ENCODE data around the gene PALM.

DNA sequence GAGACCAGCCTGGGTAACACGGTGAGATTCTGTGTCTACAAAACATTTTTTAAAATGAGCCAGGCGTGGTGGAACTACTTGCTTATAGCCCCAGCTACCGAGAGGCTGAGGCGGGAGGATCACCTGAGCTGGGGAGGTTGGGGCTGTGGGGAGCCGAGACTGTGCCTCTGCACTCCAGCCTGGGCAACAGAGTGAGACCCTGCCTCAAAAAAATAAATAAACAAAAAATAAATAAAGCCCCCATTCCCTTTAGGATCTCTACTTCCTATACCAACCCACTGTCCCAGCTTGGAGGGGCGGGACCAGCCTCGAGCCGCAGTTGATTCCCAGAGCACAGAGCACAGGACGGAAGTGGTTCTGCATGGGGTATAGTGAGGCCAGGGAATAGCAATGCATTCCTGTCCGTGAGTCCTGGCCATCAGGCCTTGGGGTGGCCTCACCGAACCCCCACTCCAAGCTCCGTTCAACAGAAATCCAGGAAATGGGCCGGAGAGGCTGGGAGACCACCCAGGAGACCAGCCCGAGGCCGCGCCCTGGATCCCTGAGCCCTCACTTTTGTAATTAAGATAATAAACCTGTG, 83.7 kb downstream of the PALM start:
- TF ChIP-seq ELF4 (CRISPR knock-in tag; IDR thresholded peaks at IDR 0.05; ENCODE audit: low read depth) (no peak), NR1H2 (CRISPR knock-in tag; IDR thresholded peaks at IDR 0.05) (no peak), RORB (CRISPR knock-in tag; IDR thresholded peaks at IDR 0.05) (no peak), JUN (CRISPR knock-in tag; IDR thresholded peaks at IDR 0.05) (no peak), NFYB (CRISPR knock-in tag; conservative IDR thresholded peaks at IDR 0.05; ENCODE audit: low read depth) (no peak), NR2C2 (CRISPR knock-in tag; IDR thresholded peaks at IDR 0.05) (no peak), ZNF671 (CRISPR knock-in tag; IDR thresholded peaks at IDR 0.05) (no peak), FOXP1 (CRISPR knock-in tag; IDR thresholded peaks at IDR 0.05; ENCODE audit: borderline replicate concordance) (no peak), IRF2 (CRISPR knock-in tag; IDR thresholded peaks at IDR 0.05; ENCODE audit: borderline replicate concordance, low read depth) (no peak)
- TF ChIP-seq, protein P1, sequence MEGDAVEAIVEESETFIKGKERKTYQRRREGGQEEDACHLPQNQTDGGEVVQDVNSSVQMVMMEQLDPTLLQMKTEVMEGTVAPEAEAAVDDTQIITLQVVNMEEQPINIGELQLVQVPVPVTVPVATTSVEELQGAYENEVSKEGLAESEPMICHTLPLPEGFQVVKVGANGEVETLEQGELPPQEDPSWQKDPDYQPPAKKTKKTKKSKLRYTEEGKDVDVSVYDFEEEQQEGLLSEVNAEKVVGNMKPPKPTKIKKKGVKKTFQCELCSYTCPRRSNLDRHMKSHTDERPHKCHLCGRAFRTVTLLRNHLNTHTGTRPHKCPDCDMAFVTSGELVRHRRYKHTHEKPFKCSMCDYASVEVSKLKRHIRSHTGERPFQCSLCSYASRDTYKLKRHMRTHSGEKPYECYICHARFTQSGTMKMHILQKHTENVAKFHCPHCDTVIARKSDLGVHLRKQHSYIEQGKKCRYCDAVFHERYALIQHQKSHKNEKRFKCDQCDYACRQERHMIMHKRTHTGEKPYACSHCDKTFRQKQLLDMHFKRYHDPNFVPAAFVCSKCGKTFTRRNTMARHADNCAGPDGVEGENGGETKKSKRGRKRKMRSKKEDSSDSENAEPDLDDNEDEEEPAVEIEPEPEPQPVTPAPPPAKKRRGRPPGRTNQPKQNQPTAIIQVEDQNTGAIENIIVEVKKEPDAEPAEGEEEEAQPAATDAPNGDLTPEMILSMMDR (IDR thresholded peaks at IDR 0.05): no peak
- TF ChIP-seq, protein P2, sequence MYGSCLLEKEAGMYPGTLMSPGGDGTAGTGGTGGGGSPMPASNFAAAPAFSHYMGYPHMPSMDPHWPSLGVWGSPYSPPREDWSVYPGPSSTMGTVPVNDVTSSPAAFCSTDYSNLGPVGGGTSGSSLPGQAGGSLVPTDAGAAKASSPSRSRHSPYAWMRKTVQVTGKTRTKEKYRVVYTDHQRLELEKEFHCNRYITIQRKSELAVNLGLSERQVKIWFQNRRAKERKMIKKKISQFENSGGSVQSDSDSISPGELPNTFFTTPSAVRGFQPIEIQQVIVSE (CRISPR knock-in tag; IDR thresholded peaks at IDR 0.05; ENCODE audit: borderline replicate concordance): no peak
- TF ChIP-seq, protein P3, sequence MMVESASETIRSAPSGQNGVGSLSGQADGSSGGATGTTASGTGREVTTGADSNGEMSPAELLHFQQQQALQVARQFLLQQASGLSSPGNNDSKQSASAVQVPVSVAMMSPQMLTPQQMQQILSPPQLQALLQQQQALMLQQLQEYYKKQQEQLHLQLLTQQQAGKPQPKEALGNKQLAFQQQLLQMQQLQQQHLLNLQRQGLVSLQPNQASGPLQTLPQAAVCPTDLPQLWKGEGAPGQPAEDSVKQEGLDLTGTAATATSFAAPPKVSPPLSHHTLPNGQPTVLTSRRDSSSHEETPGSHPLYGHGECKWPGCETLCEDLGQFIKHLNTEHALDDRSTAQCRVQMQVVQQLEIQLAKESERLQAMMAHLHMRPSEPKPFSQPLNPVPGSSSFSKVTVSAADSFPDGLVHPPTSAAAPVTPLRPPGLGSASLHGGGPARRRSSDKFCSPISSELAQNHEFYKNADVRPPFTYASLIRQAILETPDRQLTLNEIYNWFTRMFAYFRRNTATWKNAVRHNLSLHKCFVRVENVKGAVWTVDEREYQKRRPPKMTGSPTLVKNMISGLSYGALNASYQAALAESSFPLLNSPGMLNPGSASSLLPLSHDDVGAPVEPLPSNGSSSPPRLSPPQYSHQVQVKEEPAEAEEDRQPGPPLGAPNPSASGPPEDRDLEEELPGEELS (CRISPR knock-in tag; IDR thresholded peaks at IDR 0.05): no peak

All from WTC11 (cell line).